ENCODE data around the gene DLG2.

Gene DLG2

DNA sequence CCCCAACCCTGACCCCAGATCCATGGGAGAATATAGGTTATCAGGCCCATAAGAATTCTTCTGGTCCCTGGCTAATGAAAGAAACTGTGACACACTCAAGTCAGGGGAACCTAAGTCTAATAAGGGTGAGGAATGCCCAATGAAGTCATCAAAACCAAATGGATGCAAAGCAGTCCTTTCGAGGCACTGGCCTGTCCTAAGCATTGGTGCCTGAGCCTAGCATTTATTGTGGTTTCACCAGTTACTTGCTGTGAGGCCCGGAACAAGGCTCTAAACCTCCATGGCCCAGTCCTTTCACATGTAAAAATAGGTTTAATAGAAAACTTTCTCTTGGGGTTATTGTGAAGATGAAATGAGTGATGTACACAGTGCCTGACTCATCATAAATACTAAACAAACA lies 712.6 kb downstream of the DLG2 start:
- TF ChIP-seq, protein P1, sequence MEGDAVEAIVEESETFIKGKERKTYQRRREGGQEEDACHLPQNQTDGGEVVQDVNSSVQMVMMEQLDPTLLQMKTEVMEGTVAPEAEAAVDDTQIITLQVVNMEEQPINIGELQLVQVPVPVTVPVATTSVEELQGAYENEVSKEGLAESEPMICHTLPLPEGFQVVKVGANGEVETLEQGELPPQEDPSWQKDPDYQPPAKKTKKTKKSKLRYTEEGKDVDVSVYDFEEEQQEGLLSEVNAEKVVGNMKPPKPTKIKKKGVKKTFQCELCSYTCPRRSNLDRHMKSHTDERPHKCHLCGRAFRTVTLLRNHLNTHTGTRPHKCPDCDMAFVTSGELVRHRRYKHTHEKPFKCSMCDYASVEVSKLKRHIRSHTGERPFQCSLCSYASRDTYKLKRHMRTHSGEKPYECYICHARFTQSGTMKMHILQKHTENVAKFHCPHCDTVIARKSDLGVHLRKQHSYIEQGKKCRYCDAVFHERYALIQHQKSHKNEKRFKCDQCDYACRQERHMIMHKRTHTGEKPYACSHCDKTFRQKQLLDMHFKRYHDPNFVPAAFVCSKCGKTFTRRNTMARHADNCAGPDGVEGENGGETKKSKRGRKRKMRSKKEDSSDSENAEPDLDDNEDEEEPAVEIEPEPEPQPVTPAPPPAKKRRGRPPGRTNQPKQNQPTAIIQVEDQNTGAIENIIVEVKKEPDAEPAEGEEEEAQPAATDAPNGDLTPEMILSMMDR (IDR thresholded peaks at IDR 0.05; ENCODE audit: insufficient read depth, low read length, missing control alignments): no peak
- POLR2A ChIA-PET: no interaction called here

DNA sequence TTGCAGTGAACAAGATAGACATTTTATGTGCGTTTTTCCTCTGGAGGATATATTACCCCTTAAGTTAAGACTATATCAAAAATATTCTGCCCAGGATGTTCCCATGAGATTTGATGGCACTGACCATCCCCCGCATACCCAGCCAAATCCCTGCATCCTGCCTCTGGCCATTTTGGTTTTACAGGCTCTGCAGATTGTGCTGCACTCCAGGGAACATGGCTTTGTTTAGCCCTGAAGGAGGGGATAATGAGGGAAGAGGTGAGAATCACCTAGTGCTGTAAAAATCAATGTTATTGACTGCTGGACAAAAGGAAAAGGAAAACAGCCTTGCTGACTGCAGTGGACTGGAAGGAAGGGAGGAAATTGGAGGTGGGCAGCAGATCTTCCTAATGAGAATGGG lies 717.4 kb downstream of the DLG2 start:
- no peak overlapping the region for H3K4me3 ChIP-seq (ENCODE audit: low read depth, low read length)
- TF ChIP-seq, protein P1 (IDR thresholded peaks at IDR 0.05; ENCODE audit: insufficient read depth, low read length, missing control alignments): no peak
- ChIA-PET CTCF (no interaction called here), POLR2A (no interaction called here)
- no peak for DNase-seq (ENCODE audit: low read depth, low spot score)

More for the DNA sequence above, 712.6 kb downstream of the DLG2 start:
- CTCF ChIA-PET: no interaction called here
- DNase-seq (ENCODE audit: low read depth, low spot score): no peak
- H3K4me3 ChIP-seq (ENCODE audit: low read depth, low read length): no peak overlapping the region

DNA sequence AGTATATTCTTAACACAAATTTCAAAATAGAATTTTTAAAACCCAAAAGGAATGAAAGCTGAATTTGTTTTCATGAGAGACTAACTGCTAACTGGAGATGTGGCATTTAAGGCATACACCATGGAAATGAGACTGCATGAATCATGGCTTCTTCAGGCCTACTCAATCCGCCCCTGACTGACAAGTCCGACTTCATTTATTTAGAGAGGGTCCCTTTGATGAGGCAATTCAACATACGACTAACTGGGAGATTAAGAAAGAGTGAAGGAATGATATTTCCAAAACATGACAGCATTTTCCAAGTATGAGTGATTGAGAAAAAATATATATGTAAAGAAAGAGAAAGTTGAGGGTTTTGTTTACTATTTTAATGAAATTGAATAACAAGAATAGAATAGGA lies 720.1 kb downstream of the DLG2 start:
- peak; percentile 21 for DNase-seq (ENCODE audit: low read depth, low spot score)
- TF ChIP-seq, protein P1 (IDR thresholded peaks at IDR 0.05; ENCODE audit: insufficient read depth, low read length, missing control alignments): no peak
- CTCF ChIA-PET: no interaction called here
- POLR2A ChIA-PET: no interaction called here
- H3K4me3 ChIP-seq (ENCODE audit: low read depth, low read length): no peak overlapping the region

DNA sequence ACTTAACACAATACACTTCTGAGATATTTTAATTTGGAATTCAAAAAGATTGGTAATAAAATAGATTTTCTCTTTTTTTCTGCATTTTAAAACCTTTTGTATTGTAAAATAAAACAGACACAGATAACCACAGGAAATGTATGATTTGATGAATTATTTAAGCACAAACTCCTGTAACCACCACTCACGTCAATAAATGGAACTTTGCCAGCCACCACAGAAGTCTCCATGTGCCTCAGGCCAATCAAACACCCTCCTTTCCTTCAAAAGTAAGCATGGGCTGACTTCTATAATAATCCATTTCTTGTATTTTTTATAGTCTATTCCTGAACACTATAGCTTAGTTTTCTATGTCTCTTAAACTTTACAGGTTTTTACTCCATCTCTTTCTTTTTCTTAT lies 721.7 kb downstream of the DLG2 start:
- ChIA-PET CTCF (no interaction called here), POLR2A (no interaction called here)
- DNase-seq (ENCODE audit: low read depth, low spot score): no peak
- H3K4me3 ChIP-seq (ENCODE audit: low read depth, low read length): no peak overlapping the region
- TF ChIP-seq, protein P1 (IDR thresholded peaks at IDR 0.05; ENCODE audit: insufficient read depth, low read length, missing control alignments): no peak

DNA sequence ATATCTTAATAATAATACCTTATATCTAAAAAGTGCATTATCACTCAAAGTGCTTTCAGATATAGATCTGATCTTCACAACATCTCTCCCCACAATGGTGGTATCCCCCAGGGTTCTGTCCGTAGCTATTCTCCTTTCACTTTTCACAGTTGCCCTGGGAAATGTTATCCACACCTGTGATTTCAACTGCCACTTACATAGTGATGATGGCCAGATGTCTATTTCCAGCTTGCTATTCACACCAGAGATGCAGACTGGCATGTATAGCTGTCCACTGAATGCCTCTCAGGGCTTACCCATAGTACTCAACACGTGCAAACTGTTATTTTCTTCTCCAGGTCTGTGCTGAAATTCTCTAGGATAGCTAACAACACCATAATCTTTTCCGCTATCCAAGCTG lies 724.7 kb downstream of the DLG2 start:
- POLR2A ChIA-PET: no interaction called here
- no peak for DNase-seq (ENCODE audit: low read depth, low spot score)
- TF ChIP-seq, protein P1 (IDR thresholded peaks at IDR 0.05; ENCODE audit: insufficient read depth, low read length, missing control alignments): no peak
- H3K4me3 ChIP-seq (ENCODE audit: low read depth, low read length): no peak overlapping the region
- CTCF ChIA-PET: no interaction called here

DNA sequence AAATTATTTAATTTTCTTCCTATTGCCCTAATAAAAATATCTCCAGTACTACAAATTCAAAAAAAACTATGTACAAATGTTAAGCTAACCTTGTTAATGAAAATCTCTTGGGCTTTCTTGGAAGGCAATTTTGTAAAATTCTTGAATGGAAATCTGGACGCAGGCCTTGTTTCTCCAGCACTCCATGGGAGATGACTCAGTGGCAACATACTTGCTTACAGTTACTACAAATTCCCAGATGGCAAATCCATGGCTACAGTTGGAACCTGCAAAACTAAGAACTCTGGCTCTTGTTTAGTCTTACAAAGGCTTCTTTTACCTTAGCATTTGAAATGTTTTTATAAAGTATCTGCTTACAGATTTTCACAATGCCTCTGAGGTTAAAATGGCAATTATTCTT lies 725.2 kb downstream of the DLG2 start:
- no peak overlapping the region for H3K4me3 ChIP-seq (ENCODE audit: low read depth, low read length)
- CTCF ChIA-PET: no interaction called here
- POLR2A ChIA-PET: no interaction called here
- TF ChIP-seq, protein P1 (IDR thresholded peaks at IDR 0.05; ENCODE audit: insufficient read depth, low read length, missing control alignments): no peak
- peak; percentile 17 for DNase-seq (ENCODE audit: low read depth, low spot score)
